Uterus (tissue), 4 donors: ENCODE data around the gene SYNGR3. TPM values are rescaled to one million over a fixed set of nuclear protein-coding genes. Genes with fewer than 3 reads are reported as not detected.
A peak's percentile ranks its signal among the peaks of the same experiment; 100 is the strongest.
"Not testable (repeated sequence)": the region's sequence is repeated elsewhere in the genome, so short reads cannot be mapped to it uniquely, and the experiment has no call there.

Experiments
- DNase-seq, 2 donors: peaks; one replicate each; pipeline ENCODE4 v3.0.0-alpha.2; 2019 to 2020
- H3K27ac ChIP-seq, 2 donors: fragments of 200-600 bp; sonication (generic); 1 replicate in 1 of 2; 2 replicates in 1 of 2; pipeline ENCODE4 v1.5.1; 2016 to 2018
- H3K27me3 ChIP-seq, 2 donors: fragments of 200-600 bp; sonication (generic); one replicate each; pipeline ENCODE4 v1.5.1; 2018 to 2019; ENCODE audit warnings: control low read depth in 1 of 2
- H3K36me3 ChIP-seq, 2 donors: fragments of 200-600 bp; sonication (generic); one replicate each; pipeline ENCODE4 v1.5.1; 2019; ENCODE audit warnings: control low read depth in 1 of 2
- H3K4me1 ChIP-seq, 2 donors: fragments of 200-600 bp; sonication (generic); one replicate each; pipeline ENCODE4 v1.5.1; 2018 to 2019; ENCODE audit warnings: control low read depth in 1 of 2
- H3K4me3 ChIP-seq, 2 donors: fragments of 200-600 bp; sonication (generic); 1 replicate in 1 of 2; 2 replicates in 1 of 2; pipeline ENCODE4 v1.5.1; 2018 to 2019; ENCODE audit warnings: mild to moderate bottlenecking in 1 of 2
- H3K9me3 ChIP-seq, 2 donors: fragments of 200-600 bp; sonication (generic); one replicate each; pipeline ENCODE4 v1.5.1; 2019; ENCODE audit warnings: control low read depth in 1 of 2
- CTCF ChIP-seq, 4 experiments: fragments of 200-600 bp in 2 of 4; fragments of 450-650 bp in 2 of 4; sonication (generic) in 2 of 4; IDR thresholded peaks; one replicate each; pipeline ENCODE4 v1.5.1; 2016 to 2019; ENCODE audit warnings: antibody characterized with exemption in 4 of 4, mild to moderate bottlenecking in 2 of 4, moderate library complexity in 1 of 4
- POLR2A ChIP-seq, 2 donors: fragments of 450-650 bp; IDR thresholded peaks; one replicate each; pipeline ENCODE4 v1.6.1; 2016; ENCODE audit warnings: antibody characterized with exemption in 2 of 2, mild to moderate bottlenecking in 1 of 2, moderate library complexity in 1 of 2
- intact Hi-C: fragments of 100-400 bp; cut with DNase I; formaldehyde crosslinking; loops from one replicate; pipeline ENCODE4 v1.15.1; 2023; ENCODE audit warnings: low total_unique reads
- total RNA-seq, 4 donors: library from RNA; depleted of rRNA in 3 of 4; stranded (reverse); fragments of >200 nt in 3 of 4; gene quantifications; one replicate each; pipeline versions ENCODE4 v1.1.0 to v1.2.4, GENCODE V29; 2014 to 2023
- donor health status: DM: yes; HTN: yes; CAD: no.

The SYNGR3 gene
- total RNA-seq, 4 donors from 2014 or later: 1.5 TPM; not detected in 3

GRCh38 chr16:2033057-2033908 lies 43.5 kb downstream of the SYNGR3 start:
- TF ChIP-seq POLR2A (IDR thresholded peaks at IDR 0.05) (no peak), CTCF (IDR thresholded peaks at IDR 0.05) (no peak)
- H3K27ac ChIP-seq: peak overlapping the region; percentile 80 to 83
- no peaks in the 10 kb centered on the region for H3K9me3 ChIP-seq
- no peaks in the 10 kb centered on the region for H3K27me3 ChIP-seq
- intact Hi-C loops: no loop called here
- H3K36me3 ChIP-seq: no peaks in the 10 kb centered on the region
- peak overlapping the region; percentile 14 to 20 for H3K4me3 ChIP-seq
- H3K4me1 ChIP-seq: peaks cover 0 to 32% of the 10 kb centered on the region in 2 donors
- DNase-seq: peak; percentile 71 to 72

GRCh38 chr16:2033909-2034695 lies 44.3 kb downstream of the SYNGR3 start:
- peak overlapping the region; percentile 14 to 20 for H3K4me3 ChIP-seq
- DNase-seq, H3K36me3 ChIP-seq, H3K27me3 ChIP-seq, H3K9me3 ChIP-seq, intact Hi-C loops: not testable (repeated sequence)
- H3K4me1 ChIP-seq: peaks cover 0 to 32% of the 10 kb centered on the region in 2 donors
- H3K27ac ChIP-seq: peak overlapping the region; percentile 91 to 92

- H3K36me3 ChIP-seq: no peaks in the 10 kb centered on the region
- H3K4me3 ChIP-seq: peak overlapping the region in 1 of 2 donors; percentile 8
- intact Hi-C loops: no loop called here
- peak overlapping the region; percentile 91 to 92 for H3K27ac ChIP-seq
- TF ChIP-seq CTCF (IDR thresholded peaks at IDR 0.05) (no peak), POLR2A (IDR thresholded peaks at IDR 0.05) (no peak)
- peak in 1 of 2 donors; percentile 39 for DNase-seq
- no peaks in the 10 kb centered on the region for H3K9me3 ChIP-seq
- H3K4me1 ChIP-seq: peaks cover 0 to 32% of the 10 kb centered on the region in 2 donors
- no peaks in the 10 kb centered on the region for H3K27me3 ChIP-seq
Measured at GRCh38 chr16:2034696-2035430, 45.1 kb downstream of the SYNGR3 start.

DNA sequence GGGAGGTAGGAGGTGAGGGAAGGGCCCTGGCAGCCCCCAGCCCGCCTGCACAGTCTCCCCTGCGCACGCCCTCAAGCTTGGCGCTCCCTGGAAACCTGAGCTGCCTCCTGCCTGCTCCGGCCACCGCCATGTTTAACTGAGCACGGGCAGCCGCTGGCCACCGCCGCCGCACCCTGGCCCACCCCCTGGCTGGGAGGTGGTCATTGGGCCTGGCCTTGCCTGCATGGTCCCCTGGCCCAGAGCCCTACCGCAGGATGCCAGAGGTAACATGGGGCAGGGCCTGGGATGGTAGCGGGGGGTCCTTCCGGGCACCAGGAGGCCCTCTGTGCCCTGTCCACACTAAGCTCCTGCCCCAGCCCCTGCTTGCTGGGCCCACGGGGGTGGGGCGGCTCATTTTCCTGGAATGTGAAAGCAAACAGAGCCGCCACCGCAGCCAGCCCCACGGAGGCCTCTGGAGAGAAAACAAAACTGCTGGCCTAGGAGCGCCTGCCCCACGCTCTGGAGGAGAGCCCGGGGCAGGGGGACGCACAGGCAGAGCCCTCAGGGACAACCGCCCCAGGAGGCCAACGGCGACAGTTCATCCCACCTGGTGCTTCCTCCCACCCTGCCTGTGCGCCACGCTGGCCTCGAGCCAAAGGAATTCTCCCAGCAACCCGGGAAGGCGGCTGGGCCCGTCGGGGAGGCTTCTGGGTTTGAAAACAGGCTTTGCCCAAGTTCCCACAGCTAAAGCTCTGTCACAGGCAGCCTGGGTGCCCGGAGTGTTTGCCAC lies 45.8 kb downstream of the SYNGR3 start:
- intact Hi-C loops: no loop called here
- peak overlapping the region in 1 of 2 donors; percentile 8 for H3K4me3 ChIP-seq
- H3K36me3 ChIP-seq: no peaks in the 10 kb centered on the region
- no peaks in the 10 kb centered on the region for H3K27me3 ChIP-seq
- no peaks in the 10 kb centered on the region for H3K9me3 ChIP-seq
- TF ChIP-seq POLR2A (IDR thresholded peaks at IDR 0.05) (no peak), CTCF (IDR thresholded peaks at IDR 0.05) (no peak)
- H3K27ac ChIP-seq: peak overlapping the region; percentile 91 to 92
- peak in 1 of 2 donors; percentile 66 for DNase-seq
- H3K4me1 ChIP-seq: peaks cover 0 to 32% of the 10 kb centered on the region in 2 donors
